A673 (cell line): Measurements from ENCODE around the gene ACOT7.

Experiments used
- CTCF ChIP-seq: fragments of 300-800, 200-600 bp; sonication (generic); conservative IDR thresholded peaks from 2 replicates; pipeline ENCODE4 v1.5.1; 2017; ENCODE audit warnings: low read depth, mild to moderate bottlenecking, antibody characterized with exemption, low read length, moderate library complexity, mixed read lengths
- EZH2 ChIP-seq: fragments of 200-600 bp; sonication (generic); IDR thresholded peaks from 2 replicates; pipeline ENCODE4 v1.6.1; 2017; ENCODE audit warnings: borderline replicate concordance, low read depth, mild to moderate bottlenecking, mixed read lengths, antibody characterized with exemption, low read length; ENCODE audit not compliant: poor library complexity, severe bottlenecking

- no peak for TF ChIP-seq EZH2
- peak; percentile 82 for TF ChIP-seq CTCF
Measured at GRCh38 chr1:6438047-6438525, 44.5 kb upstream of the ACOT7 start.
